ENCODE results near the gene SAMHD1. TPM values are rescaled to one million over a fixed set of nuclear protein-coding genes. Genes with fewer than 3 reads are reported as not detected.
"Not testable (repeated sequence)": the region's sequence is repeated elsewhere in the genome, so short reads cannot be mapped to it uniquely, and the experiment has no call there.

Gene SAMHD1
- total and polyA plus RNA-seq, 2 experiments from 2014 or later, result 27.0 to 29.5 TPM

GRCh38 chr20:36908603-36909002 lies 42.9 kb downstream of the SAMHD1 start:
- Histone ChIP-seq H3K4me3 (no peak overlapping the region), H3K4me2 (no peak overlapping the region), H3K9me3 (ENCODE audit: low read depth) (no peaks in the 10 kb centered on the region), H3K4me1 (ENCODE audit: insufficient read depth) (no peaks in the 10 kb centered on the region), H4K20me1 (ENCODE audit: insufficient read depth, poor library complexity, severe bottlenecking) (no peaks in the 10 kb centered on the region), H3K27me3 (no peaks in the 10 kb centered on the region), H2AFZ (no peak overlapping the region), H3K27ac (no peak overlapping the region), H3K36me3 (replicated peaks; ENCODE audit: insufficient read depth, low read depth) (no peaks in the 10 kb centered on the region), H3K9me2 (replicated peaks; ENCODE audit: insufficient read depth) (no peaks in the 10 kb centered on the region), H3K79me2 (no peaks in the 10 kb centered on the region)
- WGBS (ENCODE audit: low lambda C conversion rate, missing lambda C conversion rate), result 51% methylated on average over 4 of the region's 4 CpGs
- TF ChIP-seq CTCF (IDR thresholded peaks at IDR 0.05; ENCODE audit: poor library complexity), result no peak
- TF ChIP-seq EZH2 (IDR thresholded peaks at IDR 0.05; ENCODE audit: borderline replicate concordance), result no peak
- TF ChIP-seq EZH2phosphoT487 (IDR thresholded peaks at IDR 0.05; ENCODE audit: low read depth, severe bottlenecking, unreplicated experiment), result no peak
- no peak for DNase-seq (ENCODE audit: low spot score)

GRCh38 chr20:36906086-36906485 lies 45.4 kb downstream of the SAMHD1 start:
- H3K4me3 ChIP-seq; H3K27me3 ChIP-seq; H3K9me3 ChIP-seq (ENCODE audit: low read depth); H4K20me1 ChIP-seq (ENCODE audit: insufficient read depth, poor library complexity, severe bottlenecking); H2AFZ ChIP-seq; H3K4me2 ChIP-seq; H3K4me1 ChIP-seq (ENCODE audit: insufficient read depth); H3K79me2 ChIP-seq; DNase-seq (ENCODE audit: low spot score); H3K27ac ChIP-seq; H3K9me2 ChIP-seq (replicated peaks; ENCODE audit: insufficient read depth); H3K36me3 ChIP-seq (replicated peaks; ENCODE audit: insufficient read depth, low read depth): not testable (repeated sequence)
- 97% methylated on average over 7 of the region's 7 CpGs for WGBS (ENCODE audit: low lambda C conversion rate, missing lambda C conversion rate)

GRCh38 chr20:36905566-36905965 lies 45.9 kb downstream of the SAMHD1 start:
- not testable (repeated sequence) for H3K27ac ChIP-seq; H3K79me2 ChIP-seq; H2AFZ ChIP-seq; H3K4me1 ChIP-seq (ENCODE audit: insufficient read depth); H4K20me1 ChIP-seq (ENCODE audit: insufficient read depth, poor library complexity, severe bottlenecking); DNase-seq (ENCODE audit: low spot score); H3K9me3 ChIP-seq (ENCODE audit: low read depth); H3K36me3 ChIP-seq (replicated peaks; ENCODE audit: insufficient read depth, low read depth); H3K9me2 ChIP-seq (replicated peaks; ENCODE audit: insufficient read depth); H3K27me3 ChIP-seq; H3K4me2 ChIP-seq; H3K4me3 ChIP-seq
- 97% methylated on average over 10 of the region's 10 CpGs for WGBS (ENCODE audit: low lambda C conversion rate, missing lambda C conversion rate)

- no peak overlapping the region for H2AFZ ChIP-seq
- H3K27me3 ChIP-seq, result no peaks in the 10 kb centered on the region
- 100% methylated on average over 2 of the region's 2 CpGs for WGBS (ENCODE audit: low lambda C conversion rate, missing lambda C conversion rate)
- no peaks in the 10 kb centered on the region for H3K9me2 ChIP-seq (replicated peaks; ENCODE audit: insufficient read depth)
- no peak overlapping the region for H3K4me3 ChIP-seq
- H3K36me3 ChIP-seq (replicated peaks; ENCODE audit: insufficient read depth, low read depth), result no peaks in the 10 kb centered on the region
- TF ChIP-seq EZH2 (IDR thresholded peaks at IDR 0.05; ENCODE audit: borderline replicate concordance), result no peak
- no peak for TF ChIP-seq EZH2phosphoT487 (IDR thresholded peaks at IDR 0.05; ENCODE audit: low read depth, severe bottlenecking, unreplicated experiment)
- TF ChIP-seq CTCF (IDR thresholded peaks at IDR 0.05; ENCODE audit: poor library complexity), result no peak
- no peak overlapping the region for H3K27ac ChIP-seq
- no peaks in the 10 kb centered on the region for H3K4me1 ChIP-seq (ENCODE audit: insufficient read depth)
- H4K20me1 ChIP-seq (ENCODE audit: insufficient read depth, poor library complexity, severe bottlenecking), result no peaks in the 10 kb centered on the region
- no peak for DNase-seq (ENCODE audit: low spot score)
- no peaks in the 10 kb centered on the region for H3K9me3 ChIP-seq (ENCODE audit: low read depth)
- no peak overlapping the region for H3K4me2 ChIP-seq
- H3K79me2 ChIP-seq, result no peaks in the 10 kb centered on the region
These were observed 46.8 kb downstream of the SAMHD1 start for GRCh38 chr20:36904690-36905089.

GRCh38 chr20:36895036-36895435 lies 56.5 kb downstream of the SAMHD1 start:
- H3K9me2 ChIP-seq (replicated peaks; ENCODE audit: insufficient read depth), result no peaks in the 10 kb centered on the region
- no peak overlapping the region for H2AFZ ChIP-seq
- H3K4me2 ChIP-seq, result no peak overlapping the region
- H3K9me3 ChIP-seq (ENCODE audit: low read depth), result no peaks in the 10 kb centered on the region
- H3K27me3 ChIP-seq, result no peaks in the 10 kb centered on the region
- no peak overlapping the region for H3K4me3 ChIP-seq
- no peaks in the 10 kb centered on the region for H3K79me2 ChIP-seq
- no peaks in the 10 kb centered on the region for H3K36me3 ChIP-seq (replicated peaks; ENCODE audit: insufficient read depth, low read depth)
- no peaks in the 10 kb centered on the region for H4K20me1 ChIP-seq (ENCODE audit: insufficient read depth, poor library complexity, severe bottlenecking)
- no peaks in the 10 kb centered on the region for H3K4me1 ChIP-seq (ENCODE audit: insufficient read depth)
- no peak overlapping the region for H3K27ac ChIP-seq
- DNase-seq (ENCODE audit: low spot score), result no peak
- 89% methylated on average over 2 of the region's 2 CpGs for WGBS (ENCODE audit: low lambda C conversion rate, missing lambda C conversion rate)
- TF ChIP-seq EZH2 (IDR thresholded peaks at IDR 0.05; ENCODE audit: borderline replicate concordance), result no peak
- TF ChIP-seq EZH2phosphoT487 (IDR thresholded peaks at IDR 0.05; ENCODE audit: low read depth, severe bottlenecking, unreplicated experiment), result no peak
- TF ChIP-seq CTCF (IDR thresholded peaks at IDR 0.05; ENCODE audit: poor library complexity), result no peak

Measured in hepatocyte (in vitro differentiated cells).